Measurements from ENCODE around the gene COX15.
"Not testable (repeated sequence)": the region's sequence is repeated elsewhere in the genome, so short reads cannot be mapped to it uniquely, and the experiment has no call there.

Gene COX15

DNA sequence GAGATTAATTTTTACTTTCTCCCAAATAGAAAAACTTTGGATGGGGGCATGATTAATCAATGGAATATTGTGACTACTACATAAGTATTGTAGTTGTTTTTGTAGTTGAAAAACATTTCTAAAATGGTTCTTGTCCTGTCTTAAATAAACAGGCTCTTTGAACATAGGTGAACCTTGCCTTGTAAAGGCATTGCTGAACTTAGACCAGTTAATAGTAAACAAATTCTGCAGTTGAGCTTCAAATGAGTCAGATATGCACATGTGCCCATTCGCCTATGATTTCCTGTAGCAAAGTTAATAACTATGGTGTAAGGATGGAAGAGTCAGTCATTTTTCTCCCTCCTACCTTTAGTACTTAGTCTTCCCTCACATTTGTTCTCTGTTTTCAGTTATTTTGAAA lies 22.7 kb upstream of the COX15 start:
- Mint-ChIP-seq H3K36me3 (ENCODE audit: low read depth) (peaks cover 66% of the 10 kb centered on the region), H3K27me3 (no peaks in the 10 kb centered on the region), H3K9me3 (no peaks in the 10 kb centered on the region), H3K4me3 (no peak overlapping the region), H3K4me1 (no peaks in the 10 kb centered on the region), H3K27ac (no peak overlapping the region)
- ATAC-seq = no peak
- no peak for DNase-seq

DNA sequence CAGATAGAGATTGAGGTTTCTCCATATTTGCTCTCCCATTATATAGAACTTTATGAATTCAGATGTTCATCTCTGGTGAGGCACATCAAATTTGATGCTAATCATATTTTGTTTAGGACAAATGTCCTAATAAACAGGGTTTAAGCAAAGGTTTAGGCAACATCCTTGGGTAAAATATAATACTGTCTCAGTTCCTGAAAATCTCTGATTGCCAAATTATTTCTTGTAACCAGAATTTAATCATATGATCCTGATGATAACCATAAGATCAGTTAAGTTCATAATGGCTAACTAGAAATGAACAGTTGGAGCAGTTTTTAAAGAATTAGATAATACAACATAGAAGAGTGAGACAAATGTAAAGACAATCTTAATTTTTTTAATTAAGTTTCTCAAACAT lies 18.7 kb upstream of the COX15 start:
- ATAC-seq (no peak), DNase-seq (no peak)
- H3K36me3 Mint-ChIP-seq (ENCODE audit: low read depth) = peaks cover 58% of the 10 kb centered on the region
- H3K27ac Mint-ChIP-seq = no peak overlapping the region
- H3K27me3 Mint-ChIP-seq = no peaks in the 10 kb centered on the region
- H3K4me3 Mint-ChIP-seq = no peak overlapping the region
- no peaks in the 10 kb centered on the region for H3K9me3 Mint-ChIP-seq
- H3K4me1 Mint-ChIP-seq = no peaks in the 10 kb centered on the region

DNA sequence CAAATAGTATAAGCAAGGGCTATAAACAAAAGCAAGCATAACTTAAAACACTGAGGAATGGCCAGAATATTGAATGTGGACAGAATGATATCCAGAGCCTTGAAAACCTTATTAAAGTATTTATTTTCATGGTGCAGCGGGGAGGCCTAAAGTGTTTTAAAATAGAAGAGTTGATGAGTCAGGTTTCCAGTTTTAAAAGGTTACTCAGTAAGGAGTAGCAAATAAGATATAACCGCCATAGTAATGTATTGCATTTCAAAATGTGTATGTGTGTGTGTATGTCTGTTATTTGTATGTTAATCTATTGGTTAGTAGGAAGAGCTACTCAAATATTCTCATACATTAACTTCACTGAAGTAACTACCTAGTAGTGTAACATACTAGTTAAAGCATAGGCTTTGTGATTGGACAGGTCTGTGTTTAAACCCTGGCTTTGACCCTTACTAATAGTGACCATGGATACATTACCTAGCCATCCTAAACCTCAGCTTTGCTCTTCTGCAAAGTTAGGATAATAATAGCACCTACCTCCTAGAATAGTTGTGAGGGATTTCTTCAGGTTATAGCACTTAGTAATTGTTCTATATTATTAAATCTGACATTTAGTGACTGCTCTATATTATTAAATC lies 17.0 kb upstream of the COX15 start:
- no peaks in the 10 kb centered on the region for H3K9me3 Mint-ChIP-seq
- H3K27me3 Mint-ChIP-seq = no peaks in the 10 kb centered on the region
- DNase-seq = no peak
- H3K4me3 Mint-ChIP-seq = no peak overlapping the region
- ATAC-seq = no peak
- H3K27ac Mint-ChIP-seq = no peak overlapping the region
- peaks cover 2% of the 10 kb centered on the region for H3K4me1 Mint-ChIP-seq
- peaks cover 58% of the 10 kb centered on the region for H3K36me3 Mint-ChIP-seq (ENCODE audit: low read depth)

DNA sequence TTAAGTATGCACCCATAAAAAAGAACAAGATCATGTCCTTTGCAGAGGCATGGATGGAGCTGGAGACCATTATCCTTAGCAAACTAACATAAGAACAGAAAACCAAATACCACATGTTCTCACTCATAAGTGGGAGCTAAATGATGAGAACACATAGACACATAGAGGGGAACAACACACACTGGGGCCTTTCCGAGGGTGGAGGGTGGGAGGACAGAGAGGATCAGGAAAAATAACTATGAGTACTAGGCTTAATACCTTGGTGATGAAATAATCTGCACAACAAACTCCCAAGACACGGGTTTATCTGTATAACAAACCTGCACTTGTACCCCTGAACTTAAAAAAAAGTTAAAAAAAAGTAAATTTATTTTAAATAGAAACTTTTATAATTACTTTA lies 14.2 kb upstream of the COX15 start:
- H3K9me3 Mint-ChIP-seq, H3K27ac Mint-ChIP-seq, H3K27me3 Mint-ChIP-seq, DNase-seq, H3K4me3 Mint-ChIP-seq, ATAC-seq: not testable (repeated sequence)
- Mint-ChIP-seq H3K4me1 (peaks cover 20% of the 10 kb centered on the region), H3K36me3 (ENCODE audit: low read depth) (peaks cover 74% of the 10 kb centered on the region)

DNA sequence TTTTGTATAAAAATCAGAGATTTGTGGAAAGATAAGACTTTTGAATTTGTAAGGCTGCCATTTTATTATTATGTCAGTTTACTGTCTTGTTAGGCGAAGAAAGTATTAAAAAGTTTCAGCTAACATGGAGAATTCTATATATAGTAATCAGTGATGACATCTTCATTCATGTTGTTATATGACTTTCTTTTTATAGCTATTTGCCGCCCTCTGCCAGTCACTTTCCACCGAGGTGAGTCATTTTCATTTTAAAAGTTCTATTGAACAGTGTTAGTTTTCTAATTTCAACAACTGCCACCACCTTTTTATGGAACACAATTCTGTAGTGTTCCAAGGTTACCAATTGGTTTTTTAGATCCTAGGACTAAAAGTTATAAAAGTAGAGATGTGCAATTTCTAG lies 11.9 kb upstream of the COX15 start:
- ATAC-seq (no peak), DNase-seq (no peak)
- H3K4me3 Mint-ChIP-seq = no peak overlapping the region
- peaks cover 16% of the 10 kb centered on the region for H3K9me3 Mint-ChIP-seq
- H3K27ac Mint-ChIP-seq = peak overlapping the region; percentile 2
- H3K4me1 Mint-ChIP-seq = peaks cover 24% of the 10 kb centered on the region
- H3K27me3 Mint-ChIP-seq = no peaks in the 10 kb centered on the region
- peaks cover 85% of the 10 kb centered on the region for H3K36me3 Mint-ChIP-seq (ENCODE audit: low read depth)

DNA sequence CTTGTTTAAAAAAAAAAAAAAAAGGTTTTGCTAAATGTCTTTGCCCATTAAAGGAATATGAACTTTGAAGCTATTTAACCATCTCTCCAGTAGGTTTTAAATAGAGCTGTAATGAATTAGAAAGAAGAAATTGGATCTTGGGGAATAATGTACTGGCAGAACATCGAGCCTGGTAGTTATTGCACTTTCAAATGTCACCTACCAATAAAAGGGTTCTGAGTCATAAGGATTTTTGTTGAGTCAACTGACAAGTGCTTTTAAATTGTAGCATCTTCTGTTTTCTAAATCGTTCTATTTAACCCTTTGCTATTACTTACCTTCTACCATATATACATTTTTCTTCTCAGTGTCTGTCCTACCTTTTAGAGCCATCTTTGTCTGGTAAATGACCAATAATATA lies 10.8 kb upstream of the COX15 start:
- Mint-ChIP-seq H3K36me3 (ENCODE audit: low read depth) (peaks cover 87% of the 10 kb centered on the region), H3K27ac (no peak overlapping the region), H3K9me3 (peaks cover 16% of the 10 kb centered on the region), H3K4me3 (no peak overlapping the region), H3K27me3 (no peaks in the 10 kb centered on the region), H3K4me1 (peaks cover 24% of the 10 kb centered on the region)
- ATAC-seq (no peak), DNase-seq (no peak)

DNA sequence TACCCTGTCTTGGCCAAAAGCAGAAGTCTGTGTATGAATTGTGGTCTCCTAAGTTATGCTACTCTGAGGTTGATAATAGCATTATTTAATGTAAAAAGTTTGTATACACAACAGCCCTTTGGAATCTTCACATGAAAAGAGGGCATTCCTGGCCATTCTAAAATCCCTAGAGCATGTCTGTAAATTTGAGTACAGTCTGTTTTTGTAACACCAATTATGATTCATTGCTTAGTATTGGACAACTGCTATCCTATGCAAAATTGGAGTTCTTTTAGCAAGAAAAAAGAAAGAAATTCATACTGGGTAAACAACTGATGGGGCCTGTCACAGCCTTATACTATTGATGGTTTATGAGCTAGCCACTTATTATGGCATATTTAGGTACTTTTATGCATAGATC lies 10.3 kb upstream of the COX15 start:
- Mint-ChIP-seq H3K27me3 (no peaks in the 10 kb centered on the region), H3K4me1 (peaks cover 26% of the 10 kb centered on the region), H3K9me3 (peaks cover 16% of the 10 kb centered on the region), H3K4me3 (no peak overlapping the region), H3K27ac (no peak overlapping the region), H3K36me3 (ENCODE audit: low read depth) (peaks cover 88% of the 10 kb centered on the region)
- DNase-seq = no peak
- ATAC-seq = no peak

DNA sequence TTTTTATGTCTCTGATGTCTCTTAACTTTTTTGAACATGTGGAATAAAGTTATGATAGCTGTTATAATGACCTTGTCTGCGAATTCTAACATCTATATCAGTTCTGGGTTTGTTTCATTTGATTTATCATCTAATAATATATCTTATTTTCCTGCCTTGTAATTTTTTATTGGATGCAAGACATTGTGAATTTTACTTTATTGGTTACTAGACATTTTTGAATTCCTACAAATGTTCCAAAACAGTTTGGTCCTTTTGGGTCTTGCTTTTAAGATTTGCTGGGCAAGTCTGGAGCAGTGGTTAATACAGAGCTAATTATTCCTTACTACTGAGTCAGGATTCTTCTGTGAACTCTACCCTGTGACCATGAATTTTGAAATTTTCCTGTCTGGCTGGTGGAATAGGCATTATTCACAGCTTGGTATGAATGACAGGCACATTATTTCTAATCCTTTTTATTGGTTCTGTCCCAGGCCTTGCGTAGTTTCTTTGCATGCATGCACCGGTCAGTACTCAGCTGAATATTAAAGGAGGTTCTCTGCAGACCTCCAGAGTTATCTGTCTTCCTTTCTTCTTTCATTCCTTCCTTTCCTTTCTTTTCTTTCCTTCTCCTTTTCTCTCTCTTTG lies 9.1 kb upstream of the COX15 start:
- Mint-ChIP-seq H3K27ac (no peak overlapping the region), H3K36me3 (ENCODE audit: low read depth) (peaks cover 93% of the 10 kb centered on the region), H3K27me3 (no peaks in the 10 kb centered on the region), H3K4me1 (peaks cover 28% of the 10 kb centered on the region), H3K4me3 (no peak overlapping the region), H3K9me3 (peaks cover 16% of the 10 kb centered on the region)
- DNase-seq = no peak
- ATAC-seq = no peak

DNA sequence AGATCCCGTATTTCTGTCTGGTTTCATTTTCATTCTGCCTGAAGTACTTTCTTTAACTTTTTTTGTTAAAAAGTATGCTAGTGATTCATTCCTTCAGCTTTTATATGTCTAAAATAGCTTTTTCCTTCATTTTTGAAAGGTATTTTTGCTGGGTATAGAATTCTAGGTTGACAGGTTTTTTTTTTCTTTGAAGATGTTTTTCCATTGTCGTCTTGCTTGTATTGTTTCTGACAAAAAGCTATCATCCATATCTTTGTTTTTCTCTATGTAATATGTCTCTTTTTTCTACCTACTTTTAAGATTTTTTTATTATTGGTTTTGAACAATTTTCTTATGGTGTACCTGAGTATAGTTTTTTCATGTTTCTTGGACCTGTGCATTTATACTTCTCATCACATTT lies 8.3 kb upstream of the COX15 start:
- no peak overlapping the region for H3K27ac Mint-ChIP-seq
- peaks cover 16% of the 10 kb centered on the region for H3K9me3 Mint-ChIP-seq
- H3K36me3 Mint-ChIP-seq (ENCODE audit: low read depth) = peaks cover 91% of the 10 kb centered on the region
- ATAC-seq = no peak
- no peaks in the 10 kb centered on the region for H3K27me3 Mint-ChIP-seq
- DNase-seq = no peak
- no peak overlapping the region for H3K4me3 Mint-ChIP-seq
- peaks cover 33% of the 10 kb centered on the region for H3K4me1 Mint-ChIP-seq

DNA sequence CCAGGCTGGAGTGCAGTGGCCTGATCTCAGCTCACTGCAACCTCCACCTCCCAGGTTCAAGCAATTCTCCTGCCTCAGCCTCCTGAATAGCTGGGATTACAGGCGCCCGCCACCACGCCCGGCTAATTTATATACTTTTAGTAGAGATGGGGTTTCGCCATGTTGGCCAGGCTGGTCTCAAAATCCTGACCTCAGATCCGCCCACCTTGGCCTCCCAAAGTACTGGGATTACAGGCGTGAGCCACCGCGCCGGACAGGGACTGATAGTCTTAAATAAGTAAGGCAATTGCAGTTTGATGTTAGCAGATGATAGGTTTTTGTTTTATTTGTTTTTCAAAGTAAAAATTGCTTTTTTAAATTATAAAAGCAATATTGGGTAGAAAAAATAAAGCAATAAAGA lies 2.2 kb upstream of the COX15 start:
- peaks cover 41% of the 10 kb centered on the region for H3K4me1 Mint-ChIP-seq
- not testable (repeated sequence) for H3K9me3 Mint-ChIP-seq, DNase-seq, H3K27me3 Mint-ChIP-seq, ATAC-seq, H3K27ac Mint-ChIP-seq, H3K4me3 Mint-ChIP-seq
- H3K36me3 Mint-ChIP-seq (ENCODE audit: low read depth) = peaks cover 44% of the 10 kb centered on the region

DNA sequence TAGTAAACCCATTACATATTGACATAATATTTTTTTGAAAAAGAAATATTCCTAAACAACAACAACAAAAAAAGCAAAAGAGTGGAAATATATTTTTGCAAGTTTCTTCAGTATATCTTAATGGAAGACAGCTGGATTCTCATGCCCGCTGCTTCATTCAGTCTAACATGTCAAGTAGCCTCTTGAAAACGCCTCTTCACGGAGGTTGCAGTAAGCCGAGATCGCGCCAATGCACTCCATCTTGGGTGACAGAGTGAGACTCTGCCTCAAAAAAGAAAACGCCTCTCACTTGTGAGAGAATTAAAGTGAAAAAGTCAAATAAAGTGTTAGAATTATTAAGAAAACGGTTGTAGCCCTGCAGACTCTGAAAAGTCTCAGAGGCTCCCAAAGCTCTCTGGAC lies 1.4 kb upstream of the COX15 start:
- peaks cover 42% of the 10 kb centered on the region for H3K36me3 Mint-ChIP-seq (ENCODE audit: low read depth)
- ATAC-seq = no peak

DNA sequence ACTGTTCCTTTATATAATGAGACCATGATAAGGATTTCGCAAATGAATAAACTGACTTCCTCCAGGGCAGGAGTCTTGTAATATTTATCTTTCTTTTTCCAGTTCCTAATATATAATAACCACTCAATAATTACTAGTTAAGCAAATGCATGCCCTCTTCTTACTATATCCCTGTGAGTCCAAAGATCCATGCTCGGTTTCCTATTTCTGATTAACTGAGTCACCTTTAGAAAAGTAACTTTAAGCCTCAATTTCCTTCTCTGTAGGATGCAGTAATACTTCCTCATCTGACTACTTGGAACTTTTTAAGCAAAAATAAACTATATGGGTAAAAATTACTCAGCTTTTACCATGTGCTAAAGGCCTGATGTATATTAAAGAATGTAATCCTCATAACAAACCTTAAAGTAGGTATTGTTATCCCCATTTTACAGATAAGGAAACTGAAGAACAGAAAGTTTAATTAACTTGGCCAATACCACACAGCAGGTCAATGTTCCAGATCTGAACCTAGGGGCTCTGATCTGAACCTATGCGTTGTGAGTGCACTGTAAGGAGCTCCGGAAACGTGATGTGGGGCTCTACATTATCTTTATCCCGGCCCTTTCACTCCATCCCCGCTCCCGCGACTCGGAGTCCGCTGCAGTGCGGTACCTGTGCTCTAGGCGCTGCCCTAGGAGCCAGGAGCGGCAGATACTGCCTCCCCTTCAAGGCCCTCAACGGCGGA lies 458 bp downstream of the COX15 start:
- Mint-ChIP-seq H3K4me3 (peak overlapping the region; percentile 99), H3K4me1 (peaks cover 38% of the 10 kb centered on the region), H3K36me3 (ENCODE audit: low read depth) (peaks cover 41% of the 10 kb centered on the region), H3K9me3 (no peaks in the 10 kb centered on the region), H3K27me3 (no peaks in the 10 kb centered on the region), H3K27ac (peak overlapping the region; percentile 97)
- ATAC-seq = peak; percentile 50
- DNase-seq = no peak

More for the DNA sequence above, 1.4 kb upstream of the COX15 start:
- H3K27ac Mint-ChIP-seq = peak overlapping the region; percentile 67
- peaks cover 40% of the 10 kb centered on the region for H3K4me1 Mint-ChIP-seq
- no peaks in the 10 kb centered on the region for H3K9me3 Mint-ChIP-seq
- H3K4me3 Mint-ChIP-seq = peak overlapping the region; percentile 99
- no peak for DNase-seq
- H3K27me3 Mint-ChIP-seq = no peaks in the 10 kb centered on the region

DNA sequence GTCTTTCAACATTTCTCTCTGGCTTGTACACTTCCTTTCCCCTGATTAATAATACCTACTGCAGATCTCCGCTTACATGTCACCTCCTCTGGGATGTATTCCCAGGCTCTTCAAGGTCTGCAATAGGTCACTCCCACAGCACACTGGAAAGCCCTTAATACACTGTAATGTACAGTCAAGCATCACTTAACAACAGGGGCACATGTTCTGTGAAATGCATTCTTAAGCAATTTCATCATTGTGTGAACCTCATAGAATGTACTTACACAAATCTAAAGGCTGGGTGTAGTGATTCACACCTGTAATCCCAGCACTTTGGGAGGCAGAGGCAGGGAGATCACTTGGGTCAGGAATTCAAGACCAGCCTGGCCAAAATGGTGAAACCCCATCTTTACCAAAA lies 1.9 kb downstream of the COX15 start:
- Mint-ChIP-seq H3K36me3 (ENCODE audit: low read depth) (peaks cover 38% of the 10 kb centered on the region), H3K27ac (no peak overlapping the region), H3K4me1 (peaks cover 29% of the 10 kb centered on the region), H3K9me3 (no peaks in the 10 kb centered on the region), H3K4me3 (no peak overlapping the region), H3K27me3 (no peaks in the 10 kb centered on the region)
- no peak for DNase-seq
- ATAC-seq = no peak

DNA sequence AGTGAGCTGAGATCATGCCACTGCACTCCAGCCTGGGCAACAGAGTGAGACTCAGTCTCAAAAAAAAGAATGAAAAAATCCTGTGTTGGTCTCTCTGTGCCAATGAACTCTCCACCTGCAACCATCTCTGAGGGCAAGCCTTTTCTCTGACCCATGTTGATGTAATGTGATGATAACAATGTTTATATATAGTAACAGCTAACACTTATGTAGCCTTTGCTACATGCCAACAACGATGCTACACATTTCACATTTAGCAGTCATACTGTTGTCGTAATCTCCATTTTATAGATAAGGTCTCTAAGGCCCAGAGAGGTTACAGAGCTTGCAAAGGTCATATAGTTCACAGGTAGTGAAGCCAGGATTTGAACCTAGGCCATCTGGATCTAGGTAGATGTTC lies 11.5 kb downstream of the COX15 start:
- H3K9me3 Mint-ChIP-seq = no peaks in the 10 kb centered on the region
- H3K27ac Mint-ChIP-seq = no peak overlapping the region
- ATAC-seq (no peak), DNase-seq (no peak)
- no peaks in the 10 kb centered on the region for H3K4me1 Mint-ChIP-seq
- H3K36me3 Mint-ChIP-seq (ENCODE audit: low read depth) = peaks cover 63% of the 10 kb centered on the region
- H3K27me3 Mint-ChIP-seq = no peaks in the 10 kb centered on the region
- no peak overlapping the region for H3K4me3 Mint-ChIP-seq

DNA sequence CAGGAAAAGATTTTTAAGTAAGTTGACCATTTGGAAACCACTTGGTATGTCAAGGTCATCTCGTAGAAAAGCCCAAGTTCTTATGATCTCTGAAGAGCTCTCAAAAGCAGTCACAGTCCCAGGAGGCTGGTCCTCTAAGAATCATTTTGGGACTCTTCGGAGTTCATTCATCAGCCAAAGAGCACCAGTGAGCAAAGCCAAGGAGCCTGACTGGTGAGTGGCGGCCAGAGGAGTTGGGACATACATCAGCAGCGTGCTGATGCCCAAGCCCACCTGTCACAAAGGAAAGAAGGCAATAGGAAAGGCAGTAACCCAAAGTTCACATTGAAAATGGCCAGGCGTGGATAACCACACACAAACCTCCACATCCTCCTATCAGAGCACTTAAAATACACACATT lies 17.5 kb downstream of the COX15 start:
- Mint-ChIP-seq H3K27ac (peak overlapping the region; percentile 30), H3K4me1 (peaks cover 15% of the 10 kb centered on the region), H3K36me3 (ENCODE audit: low read depth) (peaks cover 43% of the 10 kb centered on the region), H3K4me3 (no peak overlapping the region), H3K27me3 (no peaks in the 10 kb centered on the region), H3K9me3 (no peaks in the 10 kb centered on the region)
- ATAC-seq (no peak), DNase-seq (no peak)
